Osteocyte (in vitro differentiated cells): ENCODE data around the gene RASSF1. TPM values are rescaled to one million over a fixed set of nuclear protein-coding genes. Genes with fewer than 3 reads are reported as not detected.

Experiments used
- DNase-seq: peaks from one replicate; pipeline ENCODE4 v3.0.0; 2021; ENCODE audit warnings: mixed read lengths; ENCODE audit not compliant: unreplicated experiment; ENCODE audit errors: extremely low spot score
- H3K27ac Mint-ChIP-seq: one replicate; pipeline ENCODE4 v1.8.0; 2021; ENCODE audit warnings: mild to moderate bottlenecking, mixed read lengths; ENCODE audit not compliant: unreplicated experiment
- H3K27me3 Mint-ChIP-seq: one replicate; pipeline ENCODE4 v1.8.0; 2021; ENCODE audit warnings: mixed read lengths; ENCODE audit not compliant: unreplicated experiment
- H3K36me3 Mint-ChIP-seq: one replicate; pipeline ENCODE4 v1.8.0; 2021; ENCODE audit warnings: mixed read lengths; ENCODE audit not compliant: unreplicated experiment
- H3K4me1 Mint-ChIP-seq: one replicate; pipeline ENCODE4 v1.8.0; 2021; ENCODE audit warnings: mixed read lengths; ENCODE audit not compliant: unreplicated experiment
- H3K4me3 Mint-ChIP-seq: one replicate; pipeline ENCODE4 v1.8.0; 2021; ENCODE audit warnings: mild to moderate bottlenecking, moderate library complexity, mixed read lengths; ENCODE audit not compliant: unreplicated experiment
- H3K9me3 Mint-ChIP-seq: one replicate; pipeline ENCODE4 v1.8.0; 2021; ENCODE audit warnings: mixed read lengths; ENCODE audit not compliant: unreplicated experiment
- CTCF ChIP-seq: fragments of 200-600 bp; sonication (generic); IDR thresholded peaks from 2 replicates; pipeline ENCODE4 v1.5.0; 2021; ENCODE audit warnings: antibody characterized with exemption, mild to moderate bottlenecking, moderate library complexity
- total RNA-seq: library from RNA; stranded (reverse); gene quantifications from 2 replicates; pipeline ENCODE4 v1.2.1, GENCODE V29; 2021

RASSF1 gene
- total RNA-seq, 1 donor from 2014 or later, result 12.8 TPM

- no peak for DNase-seq
- TF ChIP-seq CTCF, result no peak
- Mint-ChIP-seq H3K9me3 (no peaks in the 10 kb centered on the region), H3K27me3 (peaks cover 7% of the 10 kb centered on the region), H3K27ac (no peak overlapping the region), H3K36me3 (no peaks in the 10 kb centered on the region), H3K4me1 (peaks cover 4% of the 10 kb centered on the region), H3K4me3 (no peak overlapping the region)
These were observed 38.1 kb upstream of the RASSF1 start for GRCh38 chr3:50378757-50379156.

- Mint-ChIP-seq H3K4me1 (peaks cover 4% of the 10 kb centered on the region), H3K9me3 (no peaks in the 10 kb centered on the region), H3K27me3 (peaks cover 9% of the 10 kb centered on the region), H3K36me3 (no peaks in the 10 kb centered on the region), H3K4me3 (no peak overlapping the region), H3K27ac (no peak overlapping the region)
- DNase-seq, result no peak
- no peak for TF ChIP-seq CTCF
These were observed 37.4 kb upstream of the RASSF1 start for GRCh38 chr3:50378024-50378423.

- no peaks in the 10 kb centered on the region for H3K4me1 Mint-ChIP-seq
- H3K36me3 Mint-ChIP-seq, result no peaks in the 10 kb centered on the region
- H3K27ac Mint-ChIP-seq, result no peak overlapping the region
- no peaks in the 10 kb centered on the region for H3K9me3 Mint-ChIP-seq
- DNase-seq, result no peak
- no peak for TF ChIP-seq CTCF
- peaks cover 8% of the 10 kb centered on the region for H3K27me3 Mint-ChIP-seq
- no peak overlapping the region for H3K4me3 Mint-ChIP-seq
These were observed 34.8 kb upstream of the RASSF1 start for GRCh38 chr3:50375258-50375931.

GRCh38 chr3:50374363-50375257 lies 34.0 kb upstream of the RASSF1 start:
- Mint-ChIP-seq H3K4me3 (no peak overlapping the region), H3K36me3 (no peaks in the 10 kb centered on the region), H3K27me3 (peaks cover 8% of the 10 kb centered on the region), H3K27ac (no peak overlapping the region), H3K4me1 (no peaks in the 10 kb centered on the region), H3K9me3 (no peaks in the 10 kb centered on the region)
- DNase-seq, result no peak
- TF ChIP-seq CTCF, result no peak
